HepG2 (cell line): ENCODE data around the gene CISD3. TPM values are rescaled to one million over a fixed set of nuclear protein-coding genes. Genes with fewer than 3 reads are reported as not detected.

ENCODE experiments used
- AKNA ChIP-seq: sonication (generic); formaldehyde crosslinking; IDR thresholded peaks from 2 replicates; pipeline ENCODE4 v1.4.0; 2020; ENCODE audit warnings: missing genetic modification reagents, borderline replicate concordance
- FOXM1 ChIP-seq: sonication (generic); formaldehyde crosslinking; IDR thresholded peaks from 2 replicates; pipeline ENCODE4 v1.5.0; 2020; ENCODE audit warnings: missing genetic modification reagents
- KLF11 ChIP-seq: IDR thresholded peaks from 2 replicates; pipeline ENCODE4 v1.6.1; 2016; ENCODE audit warnings: missing compliant biosample characterization
- NRL ChIP-seq: sonication (generic); formaldehyde crosslinking; IDR thresholded peaks from 2 replicates; pipeline ENCODE4 v1.5.0; 2020; ENCODE audit warnings: missing genetic modification reagents, mild to moderate bottlenecking, moderate library complexity, borderline replicate concordance
- PATZ1 ChIP-seq: sonication (generic); formaldehyde crosslinking; IDR thresholded peaks from 2 replicates; pipeline ENCODE4 v1.4.0; 2020; ENCODE audit warnings: missing genetic modification reagents
- SIN3B ChIP-seq: fragments of 150-350 bp; IDR thresholded peaks from 2 replicates; pipeline ENCODE4 v1.6.1; 2014; ENCODE audit warnings: low read length
- SKI ChIP-seq: fragments of 450-650 bp; IDR thresholded peaks from one replicate; pipeline ENCODE4 v1.6.1; 2018; ENCODE audit warnings: mild to moderate bottlenecking; ENCODE audit not compliant: partially characterized antibody
- TFDP2 ChIP-seq: sonication (generic); formaldehyde crosslinking; IDR thresholded peaks from 2 replicates; pipeline ENCODE4 v1.4.0; 2020; ENCODE audit warnings: missing genetic modification reagents
- ZKSCAN1 ChIP-seq: fragments of 150-350 bp; IDR thresholded peaks from 2 replicates; pipeline ENCODE4 v1.6.1; 2014; ENCODE audit warnings: low read length
- ZNF143 ChIP-seq: sonication (generic); formaldehyde crosslinking; IDR thresholded peaks from 2 replicates; pipeline ENCODE4 v1.4.0; 2020; ENCODE audit warnings: missing genetic modification reagents
- ZNF367 ChIP-seq: sonication (generic); formaldehyde crosslinking; IDR thresholded peaks from 2 replicates; pipeline ENCODE4 v1.4.0; 2020; ENCODE audit warnings: missing genetic modification reagents, borderline replicate concordance
- ZNF460 ChIP-seq: sonication (generic); formaldehyde crosslinking; IDR thresholded peaks from 2 replicates; pipeline ENCODE4 v1.5.1; 2020; ENCODE audit warnings: missing genetic modification reagents, mild to moderate bottlenecking, borderline replicate concordance
- ZNF547 ChIP-seq: sonication (generic); formaldehyde crosslinking; IDR thresholded peaks from 2 replicates; pipeline ENCODE4 v1.5.1; 2020; ENCODE audit warnings: mild to moderate bottlenecking, missing genetic modification reagents
- ZNF557 ChIP-seq: sonication (generic); formaldehyde crosslinking; IDR thresholded peaks from 2 replicates; pipeline ENCODE4 v1.4.0; 2020; ENCODE audit warnings: missing genetic modification reagents
- polyA plus RNA-seq, 8 experiments: library from polyadenylated mRNA; depleted of rRNA in 3 of 8; stranded (reverse) in 7 of 8; unstranded in 1 of 8; fragments of >200 nt; fragmentation: Illumina TruSeq in 4 of 8; extraction: Trizol in 4 of 8; gene quantifications; 2 replicates each; pipeline versions ENCODE4 v1.2.1 to v1.2.3, GENCODE V29; 2011 to 2016; ENCODE audit warnings: low read depth in 4 of 8, missing spikeins in 1 of 8, mixed read lengths in 1 of 8; ENCODE audit not compliant: insufficient read depth in 1 of 8
- total RNA-seq, 5 experiments: library from RNA; depleted of rRNA; stranded (reverse); fragments of >200 nt; fragmentation: Illumina TruSeq; extraction: Trizol; gene quantifications; 2 replicates each; pipeline ENCODE4 v1.2.3, GENCODE V29; 2016; ENCODE audit warnings: low read depth in 1 of 5

The CISD3 gene
- total and polyA plus RNA-seq, 2 of the 13 experiments (the other 11 are each of a cell fraction or from before 2014, with no cell fraction given), result 30.0 to 34.1 TPM

DNA sequence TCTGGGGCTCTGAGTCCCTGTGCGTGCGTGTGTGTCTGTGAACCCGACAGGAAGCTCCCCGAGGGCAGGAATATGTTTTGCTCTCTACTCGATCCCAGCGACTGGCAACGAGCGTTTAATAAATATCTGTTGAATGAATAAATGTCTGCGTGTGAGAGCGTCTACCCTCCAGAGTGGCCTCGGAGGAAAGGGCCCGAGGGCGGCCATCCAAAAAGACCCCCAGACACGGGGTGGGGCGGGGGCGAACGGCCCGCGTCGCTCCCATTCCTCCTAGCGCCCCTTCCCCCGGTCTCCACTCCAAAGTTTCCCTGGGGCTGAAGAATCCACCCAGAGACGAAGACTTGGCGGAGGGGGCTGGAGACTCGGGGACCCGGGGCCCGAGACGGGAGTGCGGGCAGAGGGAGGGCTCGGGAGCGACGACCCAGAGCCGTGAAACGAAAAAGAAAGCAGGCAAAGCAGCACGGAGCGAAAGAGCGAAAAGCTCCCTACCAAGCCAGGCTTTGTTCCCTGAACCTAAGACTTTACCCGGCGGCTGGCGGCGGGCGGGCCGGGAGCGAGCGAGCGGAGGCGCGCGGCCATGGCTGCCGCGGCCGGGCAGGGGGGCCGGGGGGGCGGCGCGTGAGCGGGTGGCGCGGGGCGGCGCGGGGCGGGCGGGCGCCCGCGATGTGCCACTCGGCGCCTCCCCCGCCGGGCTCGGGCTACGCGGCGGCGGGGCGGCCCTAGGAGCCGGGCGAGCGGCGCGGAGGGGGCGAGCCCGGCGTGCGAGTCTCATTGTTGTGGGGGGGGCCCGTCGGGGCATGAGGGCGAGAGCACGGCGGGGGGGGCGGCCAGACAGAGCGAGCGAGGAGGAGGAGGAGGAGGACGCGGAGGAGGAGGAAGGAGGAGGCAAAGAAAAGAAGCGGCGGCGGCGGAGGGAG is 25.3 kb upstream of the CISD3 start, which contains the start of gene MLLT6 (continued):
- TF ChIP-seq PATZ1 (CRISPR knock-in tag) (peak; percentile 89), NRL (CRISPR knock-in tag) (no peak), ZNF557 (0 out of 2 replicates have a peak, but pooled peaks have one; percentile 75), AKNA (CRISPR knock-in tag) (peak; percentile 74; the same call in 1 of the 2 replicates), ZNF460 (no peak), ZNF547 (CRISPR knock-in tag) (no peak), SKI (peak; percentile 18), TFDP2 (CRISPR knock-in tag) (0 out of 2 replicates have a peak, but pooled peaks have one; percentile 19), FOXM1 (CRISPR knock-in tag) (no peak), ZKSCAN1 (0 out of 2 replicates have a peak, but pooled peaks have one; percentile 26), KLF11 (CRISPR knock-in tag) (no peak), ZNF143 (CRISPR knock-in tag) (peak; percentile 46; the same call in 1 of the 2 replicates), SIN3B (no peak), ZNF367 (CRISPR knock-in tag) (peak; percentile 75; the same call in 1 of the 2 replicates)
